KMS-11 (cell line): ENCODE data around the gene EXO1.

ENCODE experiments used
- H2AFZ ChIP-seq: fragments of 200-600 bp; sonication (generic); 2 replicates; pipeline ENCODE4 v1.6.1; 2016; ENCODE audit warnings: antibody characterized with exemption, mixed run types, low read depth
- H3K27ac ChIP-seq: fragments of 200-600 bp; sonication (generic); 2 replicates; pipeline ENCODE4 v1.6.1; 2016; ENCODE audit warnings: mild to moderate bottlenecking, mixed run types
- H3K27me3 ChIP-seq: fragments of 200-600 bp; sonication (generic); 2 replicates; pipeline ENCODE4 v1.6.1; 2017; ENCODE audit warnings: mild to moderate bottlenecking, low read depth, mixed run types, moderate library complexity; ENCODE audit not compliant: insufficient read depth
- H3K36me3 ChIP-seq: fragments of 200-600 bp; sonication (generic); 2 replicates; pipeline ENCODE4 v1.6.1; 2017; ENCODE audit warnings: mild to moderate bottlenecking, mixed run types; ENCODE audit not compliant: insufficient read depth
- H3K4me1 ChIP-seq: fragments of 200-600 bp; sonication (generic); 2 replicates; pipeline ENCODE4 v1.6.1; 2016; ENCODE audit warnings: mild to moderate bottlenecking, low read depth, mixed run types; ENCODE audit not compliant: poor library complexity, severe bottlenecking
- H3K4me2 ChIP-seq: fragments of 200-600 bp; sonication (generic); 2 replicates; pipeline ENCODE4 v1.7.0; 2016; ENCODE audit warnings: mild to moderate bottlenecking, mixed run types
- H3K4me3 ChIP-seq: fragments of 200-600 bp; sonication (generic); IDR thresholded peaks from 2 replicates; pipeline ENCODE4 v1.6.1; 2017; ENCODE audit warnings: low read depth, low read length, mixed read lengths; ENCODE audit not compliant: insufficient read depth
- H3K79me2 ChIP-seq: fragments of 200-600 bp; sonication (generic); 2 replicates; pipeline ENCODE4 v1.6.1; 2016; ENCODE audit warnings: low read depth, mixed run types; ENCODE audit not compliant: insufficient read depth
- H3K9ac ChIP-seq: fragments of 200-600 bp; sonication (generic); 2 replicates; pipeline ENCODE4 v1.6.1; 2016; ENCODE audit warnings: mild to moderate bottlenecking, mixed run types
- H4K20me1 ChIP-seq: fragments of 200-600 bp; sonication (generic); 2 replicates; pipeline ENCODE4 v1.6.1; 2016; ENCODE audit warnings: mild to moderate bottlenecking, mixed run types; ENCODE audit not compliant: insufficient read depth
- CTCF ChIP-seq: fragments of 200-600 bp; sonication (generic); conservative IDR thresholded peaks from 2 replicates; pipeline ENCODE4 v1.6.1; 2017; ENCODE audit warnings: low read depth, mild to moderate bottlenecking, antibody characterized with exemption, low read length, moderate library complexity, mixed read lengths

Gene EXO1

GRCh38 chr1:241846375-241846774 is 1.6 kb upstream of the EXO1 start:
- Histone ChIP-seq H3K79me2 (peaks cover 17% of the 10 kb centered on the region), H3K27ac (no peak overlapping the region), H3K4me3 (no peak overlapping the region), H3K27me3 (no peaks in the 10 kb centered on the region), H4K20me1 (no peaks in the 10 kb centered on the region), H3K4me1 (peaks cover 32% of the 10 kb centered on the region), H3K36me3 (peaks cover 5% of the 10 kb centered on the region; the same call in 1 of the 2 replicates), H3K9ac (no peak overlapping the region), H2AFZ (no peak overlapping the region), H3K4me2 (no peak overlapping the region)
- no peak for TF ChIP-seq CTCF

- H3K9ac ChIP-seq, result peak overlapping the region; percentile 88; the same call in 1 of the 2 replicates
- peak overlapping the region; percentile 79 for H2AFZ ChIP-seq
- H3K4me2 ChIP-seq, result peak overlapping the region; percentile 66
- peak overlapping the region; percentile 89 for H3K27ac ChIP-seq
- peaks cover 17% of the 10 kb centered on the region for H3K79me2 ChIP-seq
- peaks cover 34% of the 10 kb centered on the region for H3K4me1 ChIP-seq
- no peaks in the 10 kb centered on the region for H4K20me1 ChIP-seq
- H3K27me3 ChIP-seq, result no peaks in the 10 kb centered on the region
- H3K4me3 ChIP-seq, result no peak overlapping the region
- TF ChIP-seq CTCF, result no peak
- H3K36me3 ChIP-seq, result peaks cover 8% of the 10 kb centered on the region; the same call in 1 of the 2 replicates
Observed at GRCh38 chr1:241846862-241847539, 1.0 kb upstream of the EXO1 start.

- H4K20me1 ChIP-seq, result no peaks in the 10 kb centered on the region
- peak overlapping the region; percentile 92 for H3K4me3 ChIP-seq
- H3K79me2 ChIP-seq, result peaks cover 17% of the 10 kb centered on the region
- peaks cover 34% of the 10 kb centered on the region for H3K4me1 ChIP-seq
- peak overlapping the region; percentile 89 for H3K27ac ChIP-seq
- H2AFZ ChIP-seq, result peak overlapping the region; percentile 79
- peaks cover 8% of the 10 kb centered on the region; the same call in 1 of the 2 replicates for H3K36me3 ChIP-seq
- TF ChIP-seq CTCF, result no peak
- H3K4me2 ChIP-seq, result peak overlapping the region; percentile 66
- no peaks in the 10 kb centered on the region for H3K27me3 ChIP-seq
- H3K9ac ChIP-seq, result peak overlapping the region; percentile 88; the same call in 1 of the 2 replicates
Observed at GRCh38 chr1:241847540-241847795, 536 bp upstream of the EXO1 start.

- H3K4me1 ChIP-seq, result peaks cover 34% of the 10 kb centered on the region
- no peaks in the 10 kb centered on the region for H4K20me1 ChIP-seq
- H3K9ac ChIP-seq, result peak overlapping the region; percentile 88
- peak overlapping the region; percentile 92 for H3K4me3 ChIP-seq
- peaks cover 17% of the 10 kb centered on the region for H3K79me2 ChIP-seq
- no peaks in the 10 kb centered on the region for H3K27me3 ChIP-seq
- TF ChIP-seq CTCF, result no peak
- peak overlapping the region; percentile 89 for H3K27ac ChIP-seq
- peak overlapping the region; percentile 78 for H3K4me2 ChIP-seq
- H3K36me3 ChIP-seq, result peaks cover 14% of the 10 kb centered on the region; the same call in 1 of the 2 replicates
- H2AFZ ChIP-seq, result peak overlapping the region; percentile 79
Observed at GRCh38 chr1:241848686-241849344, 811 bp downstream of the EXO1 start.
